Measurements from ENCODE around the gene ARHGAP25. TPM values are rescaled to one million over a fixed set of nuclear protein-coding genes. Genes with fewer than 3 reads are reported as not detected.

The ARHGAP25 gene
- total RNA-seq, 1 experiment from 2014 or later, result 6.2 TPM

GRCh38 chr2:68863996-68864395, 129.4 kb downstream of the ARHGAP25 start:
- ChIA-PET POLR2A (ENCODE audit: low non-redundant PET) (no interaction called here), CTCF (no interaction called here)
- no peak for TF ChIP-seq EZH2 (IDR thresholded peaks at IDR 0.05; ENCODE audit: borderline replicate concordance, low read depth, low read length, poor library complexity, severe bottlenecking)
- TF ChIP-seq CTCF (conservative IDR thresholded peaks at IDR 0.05; ENCODE audit: low read depth, low read length), result no peak
- H3K27ac ChIP-seq (ENCODE audit: low read depth, low read length, poor library complexity, severe bottlenecking), result no peak overlapping the region
- H3K36me3 ChIP-seq (ENCODE audit: insufficient read depth, low read length, poor library complexity, severe bottlenecking), result no peaks in the 10 kb centered on the region
- intact Hi-C loops (cut with micrococcal nuclease; ENCODE audit: unreplicated experiment), result no loop called here
- no peaks in the 10 kb centered on the region for H3K9me3 ChIP-seq (ENCODE audit: low read depth, low read length, poor library complexity, severe bottlenecking)
- H3K4me1 ChIP-seq (ENCODE audit: insufficient read depth, low read length, poor library complexity, severe bottlenecking), result no peaks in the 10 kb centered on the region
- no TSS peak for BruUV-seq (replicated peaks)
- H3K27me3 ChIP-seq (replicated peaks; ENCODE audit: insufficient read depth, low read depth, low read length, poor library complexity), result no peaks in the 10 kb centered on the region
- H3K4me3 ChIP-seq (ENCODE audit: low read depth, low read length, poor library complexity, severe bottlenecking), result no peak overlapping the region
- DNase-seq (ENCODE audit: low spot score), result no peak

- CTCF ChIA-PET, result no interaction called here
- TF ChIP-seq EZH2 (IDR thresholded peaks at IDR 0.05; ENCODE audit: borderline replicate concordance, low read depth, low read length, poor library complexity, severe bottlenecking), result no peak
- no peak for TF ChIP-seq CTCF (conservative IDR thresholded peaks at IDR 0.05; ENCODE audit: low read depth, low read length)
Observed at GRCh38 chr2:68865108-68865507, 130.5 kb downstream of the ARHGAP25 start.

GRCh38 chr2:68870215-68870614, 135.6 kb downstream of the ARHGAP25 start:
- no peaks in the 10 kb centered on the region for H3K27me3 ChIP-seq (replicated peaks; ENCODE audit: insufficient read depth, low read depth, low read length, poor library complexity)
- no peak for TF ChIP-seq EZH2 (IDR thresholded peaks at IDR 0.05; ENCODE audit: borderline replicate concordance, low read depth, low read length, poor library complexity, severe bottlenecking)
- TF ChIP-seq CTCF (conservative IDR thresholded peaks at IDR 0.05; ENCODE audit: low read depth, low read length), result no peak
- no peaks in the 10 kb centered on the region for H3K9me3 ChIP-seq (ENCODE audit: low read depth, low read length, poor library complexity, severe bottlenecking)
- H3K27ac ChIP-seq (ENCODE audit: low read depth, low read length, poor library complexity, severe bottlenecking), result no peak overlapping the region
- BruUV-seq (replicated peaks), result no TSS peak
- H3K4me1 ChIP-seq (ENCODE audit: insufficient read depth, low read length, poor library complexity, severe bottlenecking), result no peaks in the 10 kb centered on the region
- DNase-seq (ENCODE audit: low spot score), result no peak
- H3K4me3 ChIP-seq (ENCODE audit: low read depth, low read length, poor library complexity, severe bottlenecking), result no peak overlapping the region
- ChIA-PET POLR2A (ENCODE audit: low non-redundant PET) (no interaction called here), CTCF (no interaction called here)
- intact Hi-C loops (cut with micrococcal nuclease; ENCODE audit: unreplicated experiment), result no loop called here
- H3K36me3 ChIP-seq (ENCODE audit: insufficient read depth, low read length, poor library complexity, severe bottlenecking), result no peaks in the 10 kb centered on the region

More at GRCh38 chr2:68865108-68865507, 130.5 kb downstream of the ARHGAP25 start:
- Histone ChIP-seq H3K36me3 (ENCODE audit: insufficient read depth, low read length, poor library complexity, severe bottlenecking) (no peaks in the 10 kb centered on the region), H3K27me3 (replicated peaks; ENCODE audit: insufficient read depth, low read depth, low read length, poor library complexity) (no peaks in the 10 kb centered on the region), H3K9me3 (ENCODE audit: low read depth, low read length, poor library complexity, severe bottlenecking) (no peaks in the 10 kb centered on the region), H3K4me1 (ENCODE audit: insufficient read depth, low read length, poor library complexity, severe bottlenecking) (no peaks in the 10 kb centered on the region), H3K4me3 (ENCODE audit: low read depth, low read length, poor library complexity, severe bottlenecking) (no peak overlapping the region), H3K27ac (ENCODE audit: low read depth, low read length, poor library complexity, severe bottlenecking) (no peak overlapping the region)
- POLR2A ChIA-PET (ENCODE audit: low non-redundant PET), result no interaction called here
- no peak for DNase-seq (ENCODE audit: low spot score)
- BruUV-seq (replicated peaks), result no TSS peak
- intact Hi-C loops (cut with micrococcal nuclease; ENCODE audit: unreplicated experiment), result no loop called here

Data from A673 (cell line).